Heart left ventricle (tissue), 13 donors: ENCODE results near the gene SOWAHC.

Source experiments
- CTCF ChIP-seq, 12 donors: fragments of 200-600 bp; sonication (generic) in 4 of 12; IDR thresholded peaks; one replicate each; pipeline versions ENCODE4 v1.5.0 to v1.8.0; 2018 to 2022; ENCODE audit warnings: antibody characterized with exemption in 12 of 12, mild to moderate bottlenecking in 5 of 12
- POLR2A ChIP-seq, 2 donors: fragments of 450-650 bp; IDR thresholded peaks; one replicate each; pipeline ENCODE4 v1.6.1; 2017; ENCODE audit warnings: antibody characterized with exemption in 2 of 2, mild to moderate bottlenecking in 2 of 2, moderate library complexity in 2 of 2
- donor health status: ischemic (EF 13 %, LVEDD 7.1; RV severe dilation, severe dysfunction).
- donor health status: DM: no; HTN: yes; CAD: no.
- donor health status: DM: no; HTN: no; CAD: no.
- donor health status: ischemic (EF 25% LVEDD 6.9; RV normal size, moderate dysfunction).
- donor health status: ischemic (EF 25% LVEDD 5.7; RV mildly dilated, moderate dysfunction).
- donor health status: ischemic (EF 35%, LVEDD 5.7; RV mildly dilated, moderate dysfunction).
- donor health status: nonischemic (EF 11% LVEDD 7.7; RV severe dilation, severe dysfunction).
- donor health status: DM: yes; HTN: yes; CAD: no.
- donor health status: PGD.
- donor health status: ischemic (EF 29% LVEDD 5.4; RV normal size, mild dysfunction).
- donor health status: nonischemic (EF 23%, LVEDD 6.1; RV moderate dilation, normal function).

- TF ChIP-seq CTCF (IDR thresholded peaks at IDR 0.05) (no peak), POLR2A (IDR thresholded peaks at IDR 0.05) (no peak)
Measured at GRCh38 chr2:109637749-109638570, 23.8 kb downstream of the SOWAHC start.
